ENCODE measurements around the gene TRIM34.
"Not testable (repeated sequence)": the region's sequence is repeated elsewhere in the genome, so short reads cannot be mapped to it uniquely, and the experiment has no call there.

Gene TRIM34

DNA sequence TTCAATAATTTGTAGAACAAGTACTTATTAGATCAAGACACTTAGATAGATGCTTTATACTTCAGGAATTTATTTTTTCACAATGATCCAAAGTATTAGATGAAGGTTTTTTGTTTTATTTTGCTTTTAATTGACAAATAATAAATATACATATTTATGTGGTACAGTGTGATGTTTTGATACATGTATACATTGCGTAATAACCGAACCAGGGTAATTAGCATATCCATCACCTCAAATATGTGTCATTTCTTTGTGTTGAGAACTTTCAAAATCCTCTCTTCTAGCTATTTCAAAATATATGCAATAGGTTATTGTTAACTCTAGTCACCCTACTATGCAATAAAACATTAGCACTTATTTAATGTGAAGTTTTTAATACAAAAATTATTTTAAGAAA, 38.7 kb downstream of the TRIM34 start:
- WGBS = no CpG with 5 or more reads among the region's 2 CpGs
- no peak overlapping the region for H3K4me3 ChIP-seq (ENCODE audit: low read length)
- no peaks in the 10 kb centered on the region for H3K9me3 ChIP-seq (ENCODE audit: insufficient read depth, low read depth, low read length)
- H3K4me1 ChIP-seq (ENCODE audit: insufficient read depth, low read length) = no peaks in the 10 kb centered on the region
- peaks cover 36% of the 10 kb centered on the region for H3K36me3 ChIP-seq (ENCODE audit: insufficient read depth, low read length)
- H3K27me3 ChIP-seq (ENCODE audit: insufficient read depth, low read length) = no peaks in the 10 kb centered on the region
- no peak overlapping the region for H3K27ac ChIP-seq (ENCODE audit: low read depth, low read length)
- no peak overlapping the region for H3K9ac ChIP-seq (ENCODE audit: low read depth, low read length)

DNA sequence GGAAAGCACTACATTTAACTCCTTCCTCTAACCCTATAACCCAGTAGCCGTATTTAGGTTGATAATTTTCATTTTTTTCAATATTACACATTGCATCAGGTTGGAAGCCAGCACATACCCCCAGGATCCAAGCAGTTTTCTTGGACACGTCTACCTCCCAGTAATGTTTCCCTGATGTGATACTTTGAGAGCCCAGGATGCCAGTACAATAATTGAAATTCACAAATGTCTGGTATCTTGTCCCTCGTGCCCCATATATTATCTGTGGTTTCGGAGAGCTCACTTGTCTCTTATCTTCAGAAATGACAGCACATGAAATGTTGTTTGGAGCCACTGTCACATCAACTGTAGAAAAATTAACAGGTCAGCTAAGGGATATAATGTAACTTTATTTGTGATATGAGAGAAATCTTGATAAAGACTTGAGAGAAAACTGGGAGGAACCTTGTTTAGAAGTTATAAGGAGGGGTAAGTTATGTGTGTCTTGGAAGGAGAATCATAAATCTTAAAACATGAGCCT, 40.3 kb downstream of the TRIM34 start:
- H3K9ac ChIP-seq (ENCODE audit: low read depth, low read length) = no peak overlapping the region
- H3K27ac ChIP-seq (ENCODE audit: low read depth, low read length) = no peak overlapping the region
- H3K27me3 ChIP-seq (ENCODE audit: insufficient read depth, low read length) = no peaks in the 10 kb centered on the region
- H3K36me3 ChIP-seq (ENCODE audit: insufficient read depth, low read length) = peaks cover 43% of the 10 kb centered on the region
- no peaks in the 10 kb centered on the region for H3K9me3 ChIP-seq (ENCODE audit: insufficient read depth, low read depth, low read length)
- H3K4me3 ChIP-seq (ENCODE audit: low read length) = no peak overlapping the region
- H3K4me1 ChIP-seq (ENCODE audit: insufficient read depth, low read length) = no peaks in the 10 kb centered on the region
- 97% methylated on average over 4 of the region's 4 CpGs for WGBS

DNA sequence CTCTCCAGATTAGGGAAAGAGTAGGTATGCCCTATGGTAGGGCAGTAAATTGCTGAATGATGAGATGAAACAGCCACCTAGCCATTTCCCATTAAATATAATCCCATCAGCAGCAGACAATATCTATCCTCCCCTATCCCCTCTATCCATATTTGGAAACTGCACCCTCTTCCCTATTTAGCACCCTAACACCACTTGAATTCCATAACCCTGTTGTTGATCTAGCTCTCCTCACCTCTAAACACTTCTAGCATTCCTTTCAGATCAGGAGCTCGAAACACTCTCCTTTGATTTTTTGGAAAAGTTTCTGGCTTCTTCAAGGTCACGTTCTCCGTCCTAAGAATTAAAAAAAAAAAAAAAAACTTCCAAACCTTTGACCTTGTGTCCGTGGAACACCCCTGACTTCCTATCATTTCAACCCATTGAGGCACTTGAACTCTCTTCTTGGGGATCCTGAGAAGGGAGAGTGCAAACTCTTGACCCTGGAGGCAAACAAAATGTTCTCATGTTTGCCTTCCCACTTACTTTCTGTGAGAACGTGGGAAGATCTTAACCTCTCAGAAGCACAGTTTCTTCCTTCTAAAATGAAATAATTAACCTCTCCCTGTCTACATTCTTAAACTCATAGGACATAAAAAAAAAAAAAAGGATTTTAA, 41.1 kb downstream of the TRIM34 start:
- no peaks in the 10 kb centered on the region for H3K9me3 ChIP-seq (ENCODE audit: insufficient read depth, low read depth, low read length)
- WGBS = 90% methylated on average over 5 of the region's 5 CpGs
- H3K27ac ChIP-seq (ENCODE audit: low read depth, low read length) = no peak overlapping the region
- H3K36me3 ChIP-seq (ENCODE audit: insufficient read depth, low read length) = peaks cover 47% of the 10 kb centered on the region
- H3K27me3 ChIP-seq (ENCODE audit: insufficient read depth, low read length) = no peaks in the 10 kb centered on the region
- no peaks in the 10 kb centered on the region for H3K4me1 ChIP-seq (ENCODE audit: insufficient read depth, low read length)
- no peak overlapping the region for H3K9ac ChIP-seq (ENCODE audit: low read depth, low read length)
- no peak overlapping the region for H3K4me3 ChIP-seq (ENCODE audit: low read length)

DNA sequence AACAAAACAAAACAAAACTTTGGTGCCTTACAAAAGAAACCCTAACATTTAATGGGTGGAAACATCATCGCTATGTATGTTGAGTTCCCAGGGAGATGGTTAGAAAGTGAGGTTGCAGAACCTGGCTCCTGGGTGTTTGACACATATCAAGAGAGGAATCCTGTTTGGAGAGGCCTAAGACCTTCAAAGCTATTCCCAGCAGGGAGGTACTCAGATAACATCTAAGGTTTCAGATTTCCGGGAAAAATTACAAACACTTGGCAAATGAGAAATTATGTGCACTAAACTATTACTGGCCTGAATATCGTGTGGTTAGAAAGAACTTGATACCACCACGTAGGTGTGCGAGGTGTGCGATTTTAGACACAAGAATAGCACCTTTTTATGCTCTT, 41.6 kb downstream of the TRIM34 start:
- Histone ChIP-seq H3K4me3 (ENCODE audit: low read length) (no peak overlapping the region), H3K27me3 (ENCODE audit: insufficient read depth, low read length) (no peaks in the 10 kb centered on the region), H3K27ac (ENCODE audit: low read depth, low read length) (no peak overlapping the region), H3K36me3 (ENCODE audit: insufficient read depth, low read length) (peaks cover 47% of the 10 kb centered on the region), H3K9me3 (ENCODE audit: insufficient read depth, low read depth, low read length) (no peaks in the 10 kb centered on the region), H3K4me1 (ENCODE audit: insufficient read depth, low read length) (no peaks in the 10 kb centered on the region), H3K9ac (ENCODE audit: low read depth, low read length) (no peak overlapping the region)
- 94% methylated on average over 6 of the region's 6 CpGs for WGBS

DNA sequence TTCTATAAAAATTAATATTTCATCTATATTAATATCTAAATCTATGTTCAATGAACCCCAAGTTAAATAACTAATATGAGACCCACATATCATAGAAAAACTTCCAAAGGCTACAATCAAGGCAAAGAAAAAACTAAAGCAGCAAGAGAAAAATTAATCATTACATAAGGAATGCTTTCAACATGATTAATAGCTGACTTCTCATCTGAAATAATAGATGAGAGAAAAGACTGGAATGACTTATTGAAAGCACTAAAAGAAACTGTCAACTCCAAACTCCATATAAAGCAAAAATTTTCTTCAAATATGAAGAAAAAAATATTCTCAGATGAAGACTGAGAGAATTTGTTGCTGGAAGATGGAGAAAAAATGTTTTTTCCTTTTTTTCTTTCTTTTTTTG, 47.0 kb downstream of the TRIM34 start:
- Histone ChIP-seq H3K4me3 (ENCODE audit: low read length) (no peak overlapping the region), H3K36me3 (ENCODE audit: insufficient read depth, low read length) (peaks cover 18% of the 10 kb centered on the region; the same call in 1 of the 2 replicates), H3K27ac (ENCODE audit: low read depth, low read length) (no peak overlapping the region), H3K4me1 (ENCODE audit: insufficient read depth, low read length) (no peaks in the 10 kb centered on the region), H3K27me3 (ENCODE audit: insufficient read depth, low read length) (no peaks in the 10 kb centered on the region), H3K9ac (ENCODE audit: low read depth, low read length) (no peak overlapping the region), H3K9me3 (ENCODE audit: insufficient read depth, low read depth, low read length) (no peaks in the 10 kb centered on the region)

DNA sequence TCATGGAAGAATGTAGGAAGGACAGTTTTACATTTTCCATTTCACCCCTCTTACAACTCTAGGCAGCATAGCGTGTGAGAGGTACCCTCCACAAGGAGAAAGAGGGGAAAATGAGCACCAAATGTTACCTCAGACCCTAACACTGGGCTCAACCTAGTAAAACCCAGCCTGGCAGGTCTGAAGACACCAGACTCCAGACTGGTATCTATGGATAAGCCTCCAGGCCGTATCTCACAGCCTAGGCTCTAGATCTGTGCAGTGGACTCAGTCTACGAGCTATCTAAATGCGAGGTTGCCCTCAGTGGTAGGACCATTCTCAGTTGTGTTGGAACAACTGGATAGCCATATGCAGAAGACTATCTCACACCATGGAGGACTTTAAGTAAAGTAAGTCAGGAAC, 49.6 kb downstream of the TRIM34 start:
- Histone ChIP-seq H3K9me3 (ENCODE audit: insufficient read depth, low read depth, low read length) (no peaks in the 10 kb centered on the region), H3K9ac (ENCODE audit: low read depth, low read length) (no peak overlapping the region), H3K4me1 (ENCODE audit: insufficient read depth, low read length) (no peaks in the 10 kb centered on the region), H3K36me3 (ENCODE audit: insufficient read depth, low read length) (peaks cover 32% of the 10 kb centered on the region), H3K27me3 (ENCODE audit: insufficient read depth, low read length) (no peaks in the 10 kb centered on the region), H3K4me3 (ENCODE audit: low read length) (no peak overlapping the region), H3K27ac (ENCODE audit: low read depth, low read length) (no peak overlapping the region)
- 96% methylated on average over 4 of the region's 4 CpGs for WGBS

DNA sequence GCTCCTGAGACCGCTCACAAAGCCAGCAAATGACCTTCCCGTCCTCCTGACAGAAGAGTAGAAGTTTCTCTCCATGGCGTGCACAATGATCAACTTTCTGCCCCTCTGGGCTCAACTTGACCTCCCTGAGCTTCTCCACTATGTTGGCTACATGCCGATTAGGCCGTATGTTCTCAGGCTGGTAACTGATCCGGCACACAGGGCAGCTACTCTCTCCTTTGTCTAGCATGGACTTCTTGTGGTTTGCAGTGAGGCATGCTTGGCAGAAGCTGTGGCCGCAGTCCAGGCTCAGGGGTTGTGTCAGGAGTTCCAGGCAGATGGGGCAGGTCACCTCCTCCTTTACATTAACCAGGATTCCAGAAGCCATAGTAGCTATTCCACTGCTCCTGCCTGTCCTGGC, 55.0 kb downstream of the TRIM34 start:
- Histone ChIP-seq H3K9me3 (ENCODE audit: insufficient read depth, low read depth, low read length) (no peaks in the 10 kb centered on the region), H3K27me3 (ENCODE audit: insufficient read depth, low read length) (no peaks in the 10 kb centered on the region), H3K36me3 (ENCODE audit: insufficient read depth, low read length) (peaks cover 30% of the 10 kb centered on the region), H3K27ac (ENCODE audit: low read depth, low read length) (no peak overlapping the region), H3K9ac (ENCODE audit: low read depth, low read length) (no peak overlapping the region), H3K4me3 (ENCODE audit: low read length) (no peak overlapping the region), H3K4me1 (ENCODE audit: insufficient read depth, low read length) (peaks cover 6% of the 10 kb centered on the region)
- WGBS = 96% methylated on average over 7 of the region's 7 CpGs

DNA sequence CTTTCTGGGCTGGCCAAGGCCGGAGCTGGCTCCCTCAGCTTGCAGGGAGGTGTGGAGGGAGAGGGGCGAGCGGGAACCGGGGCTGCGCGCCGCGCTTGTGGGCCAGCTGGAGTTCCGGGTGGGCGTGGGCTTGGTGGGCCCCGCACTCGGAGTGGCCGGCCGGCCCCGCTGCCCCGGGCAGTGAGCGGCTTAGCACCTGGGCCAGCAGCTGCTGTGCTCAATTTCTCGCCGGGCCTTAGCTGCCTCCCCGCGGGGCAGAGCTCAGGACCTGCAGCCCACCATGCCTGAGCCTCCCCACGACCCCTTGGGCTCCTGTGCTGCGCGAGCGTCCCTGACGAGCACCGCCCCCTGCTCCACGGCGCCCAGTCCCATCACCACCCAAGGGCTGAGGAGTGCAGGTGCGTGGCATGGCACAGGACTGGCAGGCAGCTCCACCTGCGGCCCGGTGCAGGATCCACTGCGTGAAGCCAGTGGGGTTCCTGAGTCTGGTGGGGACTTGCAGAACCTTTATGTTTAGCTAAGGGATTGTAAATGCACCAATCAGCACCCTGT, 58.2 kb downstream of the TRIM34 start:
- H3K4me1 ChIP-seq (ENCODE audit: insufficient read depth, low read length); H3K9me3 ChIP-seq (ENCODE audit: insufficient read depth, low read depth, low read length); H3K27me3 ChIP-seq (ENCODE audit: insufficient read depth, low read length); H3K9ac ChIP-seq (ENCODE audit: low read depth, low read length); H3K4me3 ChIP-seq (ENCODE audit: low read length); H3K27ac ChIP-seq (ENCODE audit: low read depth, low read length): not testable (repeated sequence)
- H3K36me3 ChIP-seq (ENCODE audit: insufficient read depth, low read length) = peaks cover 24% of the 10 kb centered on the region
- WGBS = 95% methylated on average over 32 of the region's 33 CpGs

DNA sequence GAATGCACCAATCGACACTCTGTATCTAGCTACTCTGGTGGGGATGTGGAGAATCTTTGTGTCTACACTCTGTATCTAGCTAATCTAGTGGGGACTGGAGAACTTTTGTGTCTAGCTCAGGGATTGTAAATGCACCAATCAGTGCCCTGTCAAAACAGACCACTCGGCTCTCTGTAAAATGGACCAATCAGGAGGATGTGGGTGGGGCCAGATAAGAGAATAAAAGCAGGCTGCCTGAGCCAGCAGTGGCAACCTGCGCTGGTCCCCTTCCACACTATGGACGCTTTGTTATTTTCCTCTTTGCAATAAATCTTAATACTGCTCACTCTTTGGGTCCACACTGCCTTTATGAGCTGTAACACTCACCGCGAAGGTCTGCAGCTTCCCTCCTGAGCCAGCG, 58.8 kb downstream of the TRIM34 start:
- H3K36me3 ChIP-seq (ENCODE audit: insufficient read depth, low read length) = peaks cover 17% of the 10 kb centered on the region
- not testable (repeated sequence) for H3K4me3 ChIP-seq (ENCODE audit: low read length); H3K9ac ChIP-seq (ENCODE audit: low read depth, low read length); H3K27ac ChIP-seq (ENCODE audit: low read depth, low read length); H3K27me3 ChIP-seq (ENCODE audit: insufficient read depth, low read length); H3K4me1 ChIP-seq (ENCODE audit: insufficient read depth, low read length); H3K9me3 ChIP-seq (ENCODE audit: insufficient read depth, low read depth, low read length)
- WGBS = 97% methylated on average over 7 of the region's 7 CpGs

DNA sequence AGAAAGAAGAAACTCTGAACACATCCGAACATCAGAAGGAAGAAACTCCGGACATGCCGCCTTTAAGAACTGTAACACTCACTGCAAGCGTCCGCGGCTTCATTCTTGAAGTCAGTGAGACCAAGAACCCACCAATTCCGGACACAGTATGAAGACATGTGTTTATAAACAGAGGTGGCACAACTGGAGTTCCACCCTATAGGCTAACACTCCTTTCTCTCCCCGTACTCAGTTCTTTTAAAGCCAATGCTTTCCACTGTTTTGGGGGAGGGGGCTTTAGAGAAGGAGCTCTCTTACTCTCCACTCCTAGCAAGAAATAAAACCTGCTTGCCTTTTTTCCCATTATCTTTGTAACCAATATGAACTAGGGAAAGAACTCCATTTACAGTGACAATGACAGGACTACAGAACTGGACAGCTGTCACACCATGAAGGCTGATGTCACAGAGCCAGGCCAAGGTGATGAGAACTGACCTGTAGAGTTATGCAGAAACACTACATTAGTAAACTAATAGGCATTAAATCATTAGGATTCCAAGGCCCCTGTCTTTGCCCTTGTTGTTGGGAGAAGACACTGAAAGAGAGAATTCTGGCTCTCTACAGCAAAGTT, 59.3 kb downstream of the TRIM34 start:
- peak overlapping the region; percentile 87 for H3K9ac ChIP-seq (ENCODE audit: low read depth, low read length)

DNA sequence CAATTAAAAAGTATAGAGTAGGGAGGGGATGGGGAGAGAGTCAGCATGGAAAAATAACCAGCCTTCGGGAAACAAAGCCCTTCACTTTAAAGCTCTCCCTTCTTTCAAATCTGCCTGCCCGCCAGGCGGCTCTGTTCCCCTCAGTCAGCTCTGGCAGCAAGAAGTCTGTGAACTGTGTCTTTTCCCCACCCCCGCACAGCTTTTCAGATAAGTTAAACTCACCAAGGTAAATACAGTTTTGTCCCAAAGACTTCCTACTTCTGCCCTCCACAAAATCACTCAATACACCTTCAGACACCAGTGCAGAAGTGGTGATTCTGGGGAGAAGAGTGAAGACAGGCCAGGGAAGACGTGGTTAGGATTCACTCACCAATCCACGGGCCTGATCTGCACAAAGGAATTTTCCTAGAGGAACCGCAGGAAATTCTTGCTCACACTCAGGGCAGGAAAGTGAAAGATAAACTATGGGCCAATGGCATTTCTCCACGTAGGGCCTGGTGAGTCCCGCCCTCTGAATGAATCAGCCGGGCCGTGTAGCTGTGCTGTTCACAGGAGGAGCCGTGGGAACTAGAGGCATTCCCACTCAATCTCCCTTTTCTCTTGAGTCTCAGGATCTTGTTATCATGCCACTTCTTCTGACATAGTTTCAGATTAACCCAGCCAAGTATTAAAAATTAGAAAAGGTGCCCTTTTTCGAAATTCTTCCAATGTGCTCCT, 60.0 kb downstream of the TRIM34 start, which contains the start of gene TRIM5:
Gene TRIM5 (minus strand): TSS at position 429 of the 717 bp plus-strand sequence. CDS start 4,897 bp downstream, outside the sequence.
- Histone ChIP-seq H3K4me1 (ENCODE audit: insufficient read depth, low read length) (peaks cover 18% of the 10 kb centered on the region), H3K4me3 (ENCODE audit: low read length) (peak within 1 kb of the TSS; percentile 57), H3K27ac (ENCODE audit: low read depth, low read length) (peak within 1 kb of the TSS; percentile 94), H3K36me3 (ENCODE audit: insufficient read depth, low read length) (peaks cover 6% of the 10 kb centered on the region), H3K9me3 (ENCODE audit: insufficient read depth, low read depth, low read length) (no peaks in the 10 kb centered on the region), H3K9ac (ENCODE audit: low read depth, low read length) (peak within 1 kb of the TSS; percentile 87), H3K27me3 (ENCODE audit: insufficient read depth, low read length) (no peaks in the 10 kb centered on the region)
- 21% methylated on average over 13 of the region's 13 CpGs for WGBS

More for the DNA sequence above, 59.3 kb downstream of the TRIM34 start:
- peak overlapping the region; percentile 57 for H3K4me3 ChIP-seq (ENCODE audit: low read length)
- H3K36me3 ChIP-seq (ENCODE audit: insufficient read depth, low read length) = peaks cover 12% of the 10 kb centered on the region
- peak overlapping the region; percentile 94 for H3K27ac ChIP-seq (ENCODE audit: low read depth, low read length)
- WGBS = 97% methylated on average over 7 of the region's 8 CpGs
- no peaks in the 10 kb centered on the region for H3K27me3 ChIP-seq (ENCODE audit: insufficient read depth, low read length)
- H3K9me3 ChIP-seq (ENCODE audit: insufficient read depth, low read depth, low read length) = no peaks in the 10 kb centered on the region
- peaks cover 11% of the 10 kb centered on the region for H3K4me1 ChIP-seq (ENCODE audit: insufficient read depth, low read length)
